Measurements from ENCODE around the gene SLC26A2.

The SLC26A2 gene

GRCh38 chr5:149961957-149962409 lies 1.4 kb downstream of the SLC26A2 start:
- H3K4me3 ChIP-seq (replicated peaks; ENCODE audit: low read depth, low read length) = peak overlapping the region; percentile 13
- TF ChIP-seq CTCF (IDR thresholded peaks at IDR 0.05; ENCODE audit: low read length, missing control alignments) = peak; percentile 73
- peak; percentile 83 for DNase-seq (ENCODE audit: low read depth)

GRCh38 chr5:149962601-149963300 lies 2.2 kb downstream of the SLC26A2 start:
- TF ChIP-seq CTCF (IDR thresholded peaks at IDR 0.05; ENCODE audit: low read length, missing control alignments) = no peak
- DNase-seq (ENCODE audit: low read depth) = no peak
- no peak overlapping the region for H3K4me3 ChIP-seq (replicated peaks; ENCODE audit: low read depth, low read length)

GRCh38 chr5:149963729-149964128 lies 3.2 kb downstream of the SLC26A2 start:
- TF ChIP-seq CTCF (IDR thresholded peaks at IDR 0.05; ENCODE audit: low read length, missing control alignments) = no peak
- DNase-seq (ENCODE audit: low read depth) = no peak

DNA sequence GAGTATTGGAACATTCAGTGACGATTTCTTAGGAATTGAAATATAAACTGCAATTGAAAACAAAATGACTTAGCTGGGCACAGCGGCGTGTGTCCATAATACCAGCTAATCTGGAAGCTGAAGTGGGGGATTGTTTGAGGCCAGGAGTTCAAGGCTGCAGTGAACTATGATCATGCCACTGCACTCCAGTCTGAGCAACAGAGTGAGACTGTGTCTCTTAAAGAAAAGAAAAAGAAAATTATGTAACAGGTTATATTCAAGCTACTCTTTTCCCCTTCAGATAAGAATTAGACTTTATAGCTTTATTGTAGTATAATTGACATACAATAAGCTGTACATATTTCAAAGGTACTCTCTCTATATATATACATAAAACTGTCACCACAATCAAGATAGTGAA lies 6.4 kb downstream of the SLC26A2 start:
- TF ChIP-seq CTCF (IDR thresholded peaks at IDR 0.05; ENCODE audit: low read length, missing control alignments) = no peak
- DNase-seq (ENCODE audit: low read depth) = no peak
- no peak overlapping the region for H3K4me3 ChIP-seq (replicated peaks; ENCODE audit: low read depth, low read length)

More at GRCh38 chr5:149963729-149964128, 3.2 kb downstream of the SLC26A2 start:
- H3K4me3 ChIP-seq (replicated peaks; ENCODE audit: low read depth, low read length) = no peak overlapping the region

DNA sequence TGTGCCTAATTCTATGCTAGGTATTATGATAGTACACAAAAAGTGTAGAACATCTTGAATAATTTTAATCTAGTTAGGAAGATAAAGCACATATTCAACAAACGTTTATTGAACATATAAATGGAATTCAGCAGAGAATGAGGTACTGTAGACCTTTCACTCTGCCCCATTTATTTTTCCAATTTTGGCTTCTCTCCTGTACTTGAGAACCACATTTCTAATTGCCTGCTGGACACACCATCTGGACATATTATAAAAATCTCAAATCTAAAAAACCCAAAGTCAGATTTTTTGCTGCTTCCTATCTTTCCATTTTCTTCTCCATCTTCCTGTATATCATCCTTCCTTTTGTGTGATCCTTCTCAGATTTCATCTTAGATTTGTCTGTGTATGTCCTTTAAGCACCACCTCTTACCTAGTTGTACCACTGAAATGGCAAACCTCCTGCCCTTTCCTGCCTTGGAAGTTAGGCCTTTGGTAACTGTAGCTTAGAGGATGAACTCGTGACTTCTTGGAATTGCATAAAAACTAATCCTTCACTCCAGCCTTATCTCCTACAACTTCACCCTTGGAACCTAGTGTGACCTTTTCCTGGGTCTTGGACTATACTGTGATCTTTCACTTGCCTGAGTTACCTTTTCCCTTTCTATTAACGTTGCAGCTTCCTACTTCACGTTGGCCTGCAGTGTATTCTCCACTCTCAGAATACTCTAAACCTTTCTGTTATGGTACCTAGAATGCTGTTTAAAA lies 8.8 kb downstream of the SLC26A2 start:
- DNase-seq (ENCODE audit: low read depth) = no peak
- no peak overlapping the region for H3K4me3 ChIP-seq (replicated peaks; ENCODE audit: low read depth, low read length)
- TF ChIP-seq CTCF (IDR thresholded peaks at IDR 0.05; ENCODE audit: low read length, missing control alignments) = no peak

- no peak for DNase-seq (ENCODE audit: low read depth)
- H3K4me3 ChIP-seq (replicated peaks; ENCODE audit: low read depth, low read length) = no peak overlapping the region
- TF ChIP-seq CTCF (IDR thresholded peaks at IDR 0.05; ENCODE audit: low read length, missing control alignments) = no peak
These were observed 14.9 kb downstream of the SLC26A2 start for GRCh38 chr5:149975409-149975808.

All from fibroblast of pulmonary artery (primary cell).